BLaER1 treated with 17β-estradiol and CSF1 and Interleukin-3, amounts not matched to agents 10 nM and 100 nM (cell line): ENCODE results near the gene SDHC.

Source experiments
- H3K27ac ChIP-seq, 11 experiments: shearing (Covaris generic); formaldehyde crosslinking; 2 replicates each; pipeline ENCODE4 v1.8.1; 2022
- H3K27me3 ChIP-seq, 11 experiments: shearing (Covaris generic); formaldehyde crosslinking; 2 replicates each; pipeline ENCODE4 v1.8.1; 2022
- H3K36me3 ChIP-seq, 11 experiments: shearing (Covaris generic); formaldehyde crosslinking; 2 replicates each; pipeline ENCODE4 v1.8.1; 2022
- H3K4me1 ChIP-seq, 10 experiments: shearing (Covaris generic); formaldehyde crosslinking; 2 replicates each; pipeline ENCODE4 v1.8.1; 2022
- H3K4me2 ChIP-seq, 11 experiments: shearing (Covaris generic); formaldehyde crosslinking; 2 replicates each; pipeline ENCODE4 v1.8.1; 2022
- H3K4me3 ChIP-seq, 10 experiments: shearing (Covaris generic); formaldehyde crosslinking; 2 replicates each; pipeline ENCODE4 v1.8.1; 2022
- H3K9ac ChIP-seq, 11 experiments: shearing (Covaris generic); formaldehyde crosslinking; 2 replicates each; pipeline ENCODE4 v1.8.1; 2022
- H3K9me3 ChIP-seq, 11 experiments: shearing (Covaris generic); formaldehyde crosslinking; replicated peaks in 1 of 11; 2 replicates each; pipeline ENCODE4 v1.8.1; 2022
- H4K20me1 ChIP-seq, 11 experiments: shearing (Covaris generic); formaldehyde crosslinking; 2 replicates each; pipeline ENCODE4 v1.8.1; 2022
- Cebpa-rat ChIP-seq, 11 experiments: shearing (Covaris generic); IDR thresholded peaks; 2 replicates each; pipeline ENCODE4 v1.8.1; 2022

The SDHC gene, protein sequence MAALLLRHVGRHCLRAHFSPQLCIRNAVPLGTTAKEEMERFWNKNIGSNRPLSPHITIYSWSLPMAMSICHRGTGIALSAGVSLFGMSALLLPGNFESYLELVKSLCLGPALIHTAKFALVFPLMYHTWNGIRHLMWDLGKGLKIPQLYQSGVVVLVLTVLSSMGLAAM

DNA sequence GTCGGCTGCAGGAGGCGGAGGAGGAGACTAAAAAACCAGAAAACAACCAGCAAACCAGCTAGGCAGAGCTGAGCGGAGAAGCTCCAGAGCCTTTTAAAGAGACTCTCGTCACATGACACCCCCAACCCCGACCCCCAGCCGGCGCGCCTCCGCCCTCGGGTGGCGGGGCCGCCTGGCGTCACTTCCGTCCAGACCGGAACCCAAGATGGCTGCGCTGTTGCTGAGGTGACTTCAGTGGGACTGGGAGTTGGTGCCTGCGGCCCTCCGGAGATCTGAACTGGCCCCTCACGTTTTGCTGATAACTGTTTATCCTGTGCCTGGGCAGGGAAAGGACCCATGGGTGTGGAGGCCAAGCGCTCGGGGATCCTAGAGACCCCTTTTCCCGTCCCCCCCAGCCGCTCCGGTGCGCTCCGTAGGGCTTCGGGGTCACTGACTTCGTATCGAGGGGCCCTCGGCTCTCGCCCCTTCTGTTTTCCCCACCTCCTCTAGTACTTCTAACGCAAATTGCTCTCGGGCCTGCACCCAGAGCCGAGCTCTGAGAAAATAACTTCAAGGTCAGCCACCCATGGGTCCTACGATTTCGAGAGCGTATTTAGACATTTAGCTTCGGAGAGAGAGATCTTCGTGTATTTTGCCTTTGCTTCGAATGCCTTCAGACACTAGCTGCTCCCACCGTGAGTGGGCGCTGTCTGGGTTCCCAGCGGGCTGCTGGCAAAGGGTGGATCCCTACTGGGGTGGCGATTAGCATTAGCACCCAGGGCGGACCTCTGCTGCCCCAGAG, at the start of gene SDHC:
Gene SDHC (plus strand): TSS at position 181 of the 781 bp plus-strand sequence. CDS start 25 bp downstream, at position 206.
- Histone ChIP-seq H3K9me3 (no peaks in the 10 kb centered on the region), H3K36me3 (peaks cover 0 to 13% (median 6%) of the 10 kb centered on the region in 11 experiments; a peak in 7 of 22 replicates), H3K27ac (peak within 1 kb of the TSS; percentile 89 to 98 (median 97)), H3K4me1 (peaks cover 18 to 35% (median 31%) of the 10 kb centered on the region in 10 experiments), H3K4me3 (peak within 1 kb of the TSS; percentile 71 to 94 (median 84)), H3K9ac (peak within 1 kb of the TSS; percentile 85 to 98 (median 95)), H4K20me1 (no peaks in the 10 kb centered on the region), H3K27me3 (no peaks in the 10 kb centered on the region), H3K4me2 (peak within 1 kb of the TSS; percentile 77 to 99 (median 88))
- TF ChIP-seq Cebpa-rat (IDR thresholded peaks at IDR 0.05): no peak

DNA sequence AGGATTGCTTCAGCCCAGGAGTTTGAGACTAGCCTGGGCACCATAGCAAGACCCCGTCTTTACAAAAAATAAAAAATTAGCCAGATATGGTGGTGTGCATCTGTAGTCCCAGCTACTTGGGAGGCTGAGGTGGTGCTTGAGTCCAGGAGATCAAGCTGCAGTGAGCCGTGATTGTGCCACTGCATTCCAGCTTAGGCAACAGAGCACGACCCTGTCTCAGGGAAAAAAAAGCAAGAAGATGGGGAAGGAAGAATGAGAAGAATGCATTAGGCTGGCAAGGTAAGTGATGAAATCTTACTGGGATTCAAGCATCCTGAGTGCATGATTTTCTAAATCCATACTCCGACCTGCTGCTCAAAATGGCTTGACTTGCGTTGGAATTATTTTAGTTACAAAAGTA, 48.9 kb upstream of the SDHC start:
- no peaks in the 10 kb centered on the region for H3K36me3 ChIP-seq
- H3K27me3 ChIP-seq: 0 out of 22 replicates have a peak, but pooled peaks cover 0 to 5% (median 0%) of the 10 kb centered on the region in 11 experiments
- H3K9me3 ChIP-seq: no peaks in the 10 kb centered on the region
- H3K4me3 ChIP-seq: no peak overlapping the region
- TF ChIP-seq Cebpa-rat (IDR thresholded peaks at IDR 0.05): no peak
- H3K9ac ChIP-seq: no peak overlapping the region
- no peaks in the 10 kb centered on the region for H4K20me1 ChIP-seq
- H3K4me2 ChIP-seq: no peak overlapping the region
- no peak overlapping the region for H3K27ac ChIP-seq
- H3K4me1 ChIP-seq: peaks cover 34 to 43% (median 39%) of the 10 kb centered on the region in 10 experiments

DNA sequence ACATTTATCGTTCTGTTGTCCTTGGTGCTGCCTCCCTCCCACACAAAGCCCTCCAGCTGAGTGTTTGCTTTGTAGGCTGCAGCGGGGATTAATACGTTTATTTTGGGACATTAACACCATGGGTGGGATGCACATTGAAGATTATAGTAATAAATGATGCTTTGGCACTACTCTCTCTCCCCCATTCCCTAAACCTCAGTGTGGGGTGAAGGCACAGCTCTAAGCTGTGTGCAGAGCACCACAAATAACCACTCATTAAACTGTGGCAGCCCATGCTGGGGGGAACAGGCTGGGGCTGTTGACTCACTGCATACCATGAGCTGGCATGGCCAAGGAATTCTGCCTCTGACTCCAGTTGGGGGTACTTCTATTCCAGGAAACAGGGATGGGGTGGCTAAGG, 48.0 kb upstream of the SDHC start:
- Histone ChIP-seq H4K20me1 (no peaks in the 10 kb centered on the region), H3K9ac (no peak overlapping the region), H3K36me3 (no peaks in the 10 kb centered on the region)

DNA sequence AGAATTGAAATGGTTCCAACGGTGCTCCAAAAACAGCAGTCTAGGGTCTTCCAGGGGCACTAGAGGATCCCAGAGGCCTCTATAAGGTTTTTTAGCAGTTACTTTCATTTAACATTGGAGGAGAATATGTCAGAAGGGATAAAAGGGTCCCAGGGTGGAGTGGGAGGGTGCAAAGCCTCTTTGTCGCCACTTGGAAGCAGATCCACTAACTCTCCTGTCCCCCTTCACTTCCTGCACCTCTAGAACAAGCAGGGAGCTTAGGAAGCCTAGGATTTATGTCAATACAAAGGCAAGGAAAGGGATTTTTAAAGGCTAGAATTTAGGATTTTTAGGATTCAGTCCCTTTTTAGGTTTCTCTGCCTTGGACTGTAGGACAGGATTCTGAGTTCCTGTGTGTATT, 47.3 kb upstream of the SDHC start:
- H4K20me1 ChIP-seq: no peaks in the 10 kb centered on the region
- no peak for TF ChIP-seq Cebpa-rat (IDR thresholded peaks at IDR 0.05)
- H3K4me1 ChIP-seq: peaks cover 18 to 28% (median 24%) of the 10 kb centered on the region in 10 experiments
- H3K4me3 ChIP-seq: no peak overlapping the region
- peak overlapping the region in 10 of 11 experiments; percentile 31 to 73 (median 51); a peak in 17 of 22 replicates for H3K4me2 ChIP-seq
- no peaks in the 10 kb centered on the region for H3K36me3 ChIP-seq
- peak overlapping the region in 1 of 11 experiments; percentile 52; a peak in 1 of 22 replicates for H3K27ac ChIP-seq
- no peak overlapping the region for H3K9ac ChIP-seq
- H3K27me3 ChIP-seq: no peaks in the 10 kb centered on the region
- H3K9me3 ChIP-seq: no peaks in the 10 kb centered on the region

More for the DNA sequence above, 48.0 kb upstream of the SDHC start:
- Histone ChIP-seq H3K9me3 (no peaks in the 10 kb centered on the region), H3K4me2 (no peak overlapping the region), H3K4me3 (no peak overlapping the region), H3K4me1 (peaks cover 25 to 34% (median 30%) of the 10 kb centered on the region in 10 experiments), H3K27me3 (no peaks in the 10 kb centered on the region), H3K27ac (no peak overlapping the region)
- no peak for TF ChIP-seq Cebpa-rat (IDR thresholded peaks at IDR 0.05)

DNA sequence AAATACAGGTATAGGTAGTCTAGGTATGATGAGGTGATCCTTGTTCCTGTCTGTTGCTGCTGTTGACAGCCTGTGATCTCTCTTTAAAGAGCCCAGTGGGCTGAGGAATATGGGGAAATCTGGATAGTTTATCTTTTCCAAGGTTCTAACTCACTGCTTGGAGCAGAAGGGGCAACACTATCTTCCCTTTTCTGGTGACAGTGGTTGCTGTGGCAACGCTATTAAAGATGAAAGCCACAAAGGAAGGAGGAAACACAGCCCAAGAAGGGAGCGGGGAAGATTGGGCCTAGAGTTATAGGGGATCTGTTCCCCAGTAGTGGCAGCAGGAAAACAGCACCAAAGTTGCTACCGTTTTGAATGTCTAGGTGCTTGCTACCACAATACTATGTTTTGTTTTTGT, 46.9 kb upstream of the SDHC start:
- no peaks in the 10 kb centered on the region for H3K9me3 ChIP-seq
- no peaks in the 10 kb centered on the region for H3K36me3 ChIP-seq
- no peaks in the 10 kb centered on the region for H3K27me3 ChIP-seq
- peaks cover 15 to 23% (median 20%) of the 10 kb centered on the region in 10 experiments for H3K4me1 ChIP-seq
- no peak for TF ChIP-seq Cebpa-rat (IDR thresholded peaks at IDR 0.05)
- peak overlapping the region in 1 of 11 experiments; percentile 52; a peak in 1 of 22 replicates for H3K27ac ChIP-seq
- H3K9ac ChIP-seq: no peak overlapping the region; a peak in 1 of 22 replicates
- no peak overlapping the region for H3K4me3 ChIP-seq
- H3K4me2 ChIP-seq: peak overlapping the region; percentile 31 to 73 (median 53)
- no peaks in the 10 kb centered on the region for H4K20me1 ChIP-seq

DNA sequence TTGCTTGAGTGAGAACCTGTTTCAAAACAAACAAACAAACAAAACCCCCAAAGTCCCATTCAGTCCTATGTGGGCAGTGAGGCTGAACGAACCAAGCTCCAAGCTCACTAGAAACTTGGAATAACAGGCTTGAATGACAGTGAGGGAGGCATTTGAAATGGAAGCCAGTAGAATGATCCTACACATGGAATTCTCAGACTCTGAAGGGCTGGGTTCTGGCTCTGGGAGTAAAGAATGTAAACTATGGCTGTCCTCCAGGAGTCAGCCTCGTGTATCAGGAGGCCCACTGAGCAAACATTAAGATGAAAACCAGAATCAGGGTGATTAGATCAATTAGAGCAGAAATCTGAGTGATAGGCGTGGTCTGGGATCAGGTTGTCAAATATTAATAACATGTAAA, 40.8 kb upstream of the SDHC start:
- no peaks in the 10 kb centered on the region for H3K36me3 ChIP-seq
- H3K4me1 ChIP-seq: peaks cover 0 to 4% (median 0%) of the 10 kb centered on the region in 10 experiments; a peak in 6 of 20 replicates
- no peak for TF ChIP-seq Cebpa-rat (IDR thresholded peaks at IDR 0.05)
- H3K4me3 ChIP-seq: no peak overlapping the region
- H3K27me3 ChIP-seq: no peaks in the 10 kb centered on the region
- H3K9me3 ChIP-seq: no peaks in the 10 kb centered on the region
- H3K4me2 ChIP-seq: no peak overlapping the region
- H3K27ac ChIP-seq: no peak overlapping the region
- H3K9ac ChIP-seq: no peak overlapping the region
- H4K20me1 ChIP-seq: no peaks in the 10 kb centered on the region

DNA sequence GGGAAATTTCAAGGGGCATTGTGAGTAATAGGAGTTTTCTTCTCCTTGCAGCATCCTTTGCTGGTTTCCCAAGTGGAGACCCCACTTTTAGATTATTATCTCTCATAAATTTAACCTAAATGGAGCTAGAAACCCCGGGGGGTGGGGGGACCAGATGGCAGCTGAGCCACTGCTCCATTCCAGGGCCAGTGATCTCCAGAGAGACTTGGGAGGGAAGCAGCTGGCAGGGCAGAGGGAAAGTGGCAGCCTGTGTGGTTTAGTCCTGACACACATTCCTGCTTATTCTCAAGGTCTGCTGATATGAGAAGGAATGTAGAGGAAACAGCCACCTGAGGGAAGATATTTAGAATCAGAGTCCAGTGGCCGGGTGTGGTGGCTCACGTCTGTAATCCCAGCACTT, 39.3 kb upstream of the SDHC start:
- no peak overlapping the region for H3K9ac ChIP-seq
- H3K27ac ChIP-seq: no peak overlapping the region
- no peaks in the 10 kb centered on the region for H3K27me3 ChIP-seq
- H3K4me2 ChIP-seq: no peak overlapping the region
- no peak for TF ChIP-seq Cebpa-rat (IDR thresholded peaks at IDR 0.05)
- H3K4me1 ChIP-seq: peaks cover 0 to 4% (median 0%) of the 10 kb centered on the region in 10 experiments; a peak in 1 of 20 replicates
- H3K9me3 ChIP-seq: no peaks in the 10 kb centered on the region
- H3K4me3 ChIP-seq: no peak overlapping the region
- H4K20me1 ChIP-seq: no peaks in the 10 kb centered on the region
- peaks cover 0 to 11% (median 0%) of the 10 kb centered on the region in 11 experiments; a peak in 6 of 22 replicates for H3K36me3 ChIP-seq

DNA sequence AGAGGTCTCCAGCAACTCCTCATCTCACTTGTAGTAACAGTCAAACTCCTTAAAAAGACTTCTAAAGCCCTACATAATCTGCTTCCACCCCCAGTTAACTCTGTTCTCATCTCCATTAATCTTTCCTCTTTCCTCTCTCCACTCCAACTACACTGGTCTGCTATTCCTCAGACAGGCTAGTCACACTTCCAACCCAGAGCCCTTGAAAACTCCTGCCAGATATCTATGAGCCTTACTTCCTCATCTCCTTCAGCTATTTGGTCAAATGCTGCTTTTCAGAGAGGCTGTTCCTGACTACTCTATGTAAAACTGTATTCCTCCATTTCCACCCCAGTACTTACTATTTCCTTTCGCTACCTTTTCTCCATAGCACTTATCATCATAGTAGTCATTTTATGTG, 31.2 kb upstream of the SDHC start:
- Histone ChIP-seq H3K4me1 (peaks cover 0 to 7% (median 0%) of the 10 kb centered on the region in 10 experiments; a peak in 1 of 20 replicates), H3K27me3 (no peaks in the 10 kb centered on the region), H3K36me3 (peaks cover 0 to 18% (median 0%) of the 10 kb centered on the region in 11 experiments; a peak in 6 of 22 replicates), H3K9me3 (0 out of 22 replicates have a peak, but pooled peaks cover 0 to 4% (median 0%) of the 10 kb centered on the region in 11 experiments), H3K9ac (no peak overlapping the region), H3K4me3 (no peak overlapping the region), H4K20me1 (no peaks in the 10 kb centered on the region; a peak in 1 of 22 replicates), H3K4me2 (peak overlapping the region in 1 of 11 experiments; percentile 40; a peak in 2 of 22 replicates), H3K27ac (no peak overlapping the region)
- no peak for TF ChIP-seq Cebpa-rat (IDR thresholded peaks at IDR 0.05)

DNA sequence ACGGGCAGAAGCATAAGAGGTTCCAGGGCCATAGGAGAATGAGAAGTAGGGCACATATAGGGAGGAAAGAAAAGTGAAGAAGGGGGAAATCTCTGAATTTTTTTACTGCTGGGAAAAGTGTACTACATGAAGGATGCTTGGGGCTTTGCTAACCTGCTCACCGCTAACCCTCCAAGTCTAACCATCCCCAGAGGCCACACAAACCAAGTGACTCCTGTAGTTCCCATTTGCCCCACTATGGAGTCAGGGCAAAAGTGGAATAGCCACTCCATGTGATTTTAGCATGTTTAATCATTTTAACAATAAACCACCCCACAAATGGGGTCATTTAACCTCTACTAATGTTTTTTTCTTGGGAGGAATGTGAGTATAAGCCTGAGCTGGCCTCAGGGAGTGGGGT, 29.1 kb upstream of the SDHC start:
- TF ChIP-seq Cebpa-rat (IDR thresholded peaks at IDR 0.05): no peak
- peaks cover 0 to 9% (median 0%) of the 10 kb centered on the region in 11 experiments; a peak in 1 of 22 replicates for H3K36me3 ChIP-seq
- H3K9me3 ChIP-seq: 0 out of 22 replicates have a peak, but pooled peaks cover 0 to 4% (median 0%) of the 10 kb centered on the region in 11 experiments

More for the DNA sequence above, 29.1 kb upstream of the SDHC start:
- H3K4me2 ChIP-seq: no peak overlapping the region
- no peak overlapping the region for H3K27ac ChIP-seq
- H3K4me3 ChIP-seq: no peak overlapping the region
- no peaks in the 10 kb centered on the region for H3K27me3 ChIP-seq
- no peak overlapping the region for H3K9ac ChIP-seq
- no peaks in the 10 kb centered on the region; a peak in 1 of 22 replicates for H4K20me1 ChIP-seq
- H3K4me1 ChIP-seq: peaks cover 0 to 7% (median 2%) of the 10 kb centered on the region in 10 experiments; a peak in 8 of 20 replicates
